Measurements from ENCODE around the gene ZNF280A. TPM values are rescaled to one million over a fixed set of nuclear protein-coding genes. Genes with fewer than 3 reads are reported as not detected.

ZNF280A gene
- total RNA-seq, 1 experiment from 2014 or later, result 0.81 TPM

GRCh38 chr22:22554587-22555284 is 34.7 kb upstream of the ZNF280A start:
- Histone ChIP-seq H2AFZ (ENCODE audit: low read depth, low read length, poor library complexity, severe bottlenecking) (no peak overlapping the region), H3K4me2 (ENCODE audit: low read length) (no peak overlapping the region), H3K4me1 (ENCODE audit: control insufficient read depth in 1 of 2, insufficient read depth in 2 of 2, low read length in 2 of 2) (peaks cover 0 to 11% of the 10 kb centered on the region in 2 experiments; a peak in 2 of 4 replicates), H3K79me2 (ENCODE audit: insufficient read depth, low read length) (no peaks in the 10 kb centered on the region), H3K4me3 (replicated peaks in 1 of 2; ENCODE audit: low read depth in 1 of 2, low read length in 2 of 2) (no peak overlapping the region), H3K27me3 (ENCODE audit: insufficient read depth, low read length) (no peaks in the 10 kb centered on the region), H4K20me1 (ENCODE audit: insufficient read depth) (no peaks in the 10 kb centered on the region), H3K27ac (ENCODE audit: low read depth, low read length) (no peak overlapping the region), H3K9ac (ENCODE audit: low read length) (no peak overlapping the region), H3K9me2 (ENCODE audit: insufficient read depth) (no peaks in the 10 kb centered on the region), H3K36me3 (ENCODE audit: control insufficient read depth in 1 of 2, insufficient read depth in 2 of 2, low read length in 2 of 2) (0 out of 4 replicates have a peak, but pooled peaks cover 0 to 3% of the 10 kb centered on the region in 2 experiments), H3K9me3 (ENCODE audit: control insufficient read depth in 1 of 2, insufficient read depth in 1 of 2, low read depth in 1 of 2, low read length in 2 of 2) (no peaks in the 10 kb centered on the region)
- ATAC-seq (no peak), DNase-seq (ENCODE audit: low read depth, low spot score) (no peak)
- BruUV-seq (replicated peaks), result no TSS peak
- TF ChIP-seq CEBPB (IDR thresholded peaks at IDR 0.05; ENCODE audit: low read depth) (no peak), SP1 (IDR thresholded peaks at IDR 0.05; ENCODE audit: low read depth) (no peak), ZFX (IDR thresholded peaks at IDR 0.05) (no peak), SIN3A (IDR thresholded peaks at IDR 0.05; ENCODE audit: low read depth) (no peak), JUND (IDR thresholded peaks at IDR 0.05) (no peak), EZH2 (IDR thresholded peaks at IDR 0.05) (no peak), SRF (IDR thresholded peaks at IDR 0.05; ENCODE audit: low read depth) (no peak), REST (IDR thresholded peaks at IDR 0.05; ENCODE audit: low read depth) (no peak), ZBTB33 (IDR thresholded peaks at IDR 0.05; ENCODE audit: extremely low read depth, insufficient replicate concordance, low read length) (no peak), MAX (IDR thresholded peaks at IDR 0.05) (no peak), FOSL1 (IDR thresholded peaks at IDR 0.05; ENCODE audit: low read depth) (no peak), POLR2AphosphoS5 (IDR thresholded peaks at IDR 0.05; ENCODE audit: low read depth, low read length) (no peak), ZNF274 (IDR thresholded peaks at IDR 0.05; ENCODE audit: low read depth, low read length) (no peak), RAD21 (IDR thresholded peaks at IDR 0.05; ENCODE audit: low read depth) (no peak), ATF3 (IDR thresholded peaks at IDR 0.05) (no peak), POLR2A (IDR thresholded peaks at IDR 0.05; ENCODE audit: borderline replicate concordance, extremely low read depth, insufficient read depth, insufficient read length) (no peak), EZH2phosphoT487 (IDR thresholded peaks at IDR 0.05; ENCODE audit: borderline replicate concordance) (no peak)
- intact Hi-C loops (cut with micrococcal nuclease), result no loop called here
- ChIA-PET RAD21 (ENCODE audit: low non-redundant PET in 1 of 2, low total read pairs in 2 of 2, uncharacterized antibody in 2 of 2, unreplicated experiment in 2 of 2) (no interaction called here), POLR2A (no interaction called here), CTCF (interaction anchor here (0.6 to 1.2 kb wide), 3 partner anchors 22 to 75 kb away, joined by 3 to 4 read pairs (median 3); partner anchors contain the start of gene ZNF280B)
